ENCODE measurements around the gene MRC1.

DNA sequence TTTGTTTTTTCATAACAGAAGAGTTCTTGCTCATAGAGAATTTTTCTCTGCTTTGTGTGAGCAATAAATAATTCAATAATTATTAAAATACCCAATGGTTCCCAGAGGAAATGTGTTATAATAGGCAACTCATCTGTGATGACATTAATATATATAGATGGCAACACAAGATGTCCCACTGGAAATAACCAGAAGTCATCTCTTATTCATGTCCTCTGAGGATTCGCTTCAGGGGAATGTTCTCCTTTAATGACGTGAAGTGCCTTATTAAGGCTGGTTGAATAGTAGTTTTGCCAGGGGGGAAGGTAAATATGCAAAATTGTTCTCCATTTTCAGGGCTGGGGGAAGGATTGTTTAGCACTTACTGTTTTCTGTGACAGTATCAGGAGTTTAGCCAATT, 145.7 kb downstream of the MRC1 start:
- no peak for TF ChIP-seq EZH2phosphoT487 (IDR thresholded peaks at IDR 0.05; ENCODE audit: insufficient read depth, low read depth)
- TF ChIP-seq EZH2 (IDR thresholded peaks at IDR 0.05; ENCODE audit: insufficient read depth, poor library complexity, severe bottlenecking), result no peak
